PFSK-1 (cell line): ENCODE results near the gene LRFN5.

Experiments used
- FOXP2 ChIP-seq: optimal IDR thresholded peaks from 2 replicates; pipeline ENCODE3; 2011; ENCODE audit warnings: borderline replicate concordance, control low read depth, inconsistent platforms; ENCODE audit not compliant: insufficient read depth; ENCODE audit errors: extremely low read length, extremely low read depth
- POLR2AphosphoS5 ChIP-seq: IDR thresholded peaks from 2 replicates; pipeline ENCODE4 v1.6.1; 2012; ENCODE audit warnings: low read depth, mild to moderate bottlenecking, control low read depth, low read length, moderate library complexity
- SIN3A ChIP-seq: IDR thresholded peaks from 2 replicates; pipeline ENCODE4 v1.6.1; 2012; ENCODE audit warnings: mild to moderate bottlenecking, low read length, moderate library complexity, borderline replicate concordance; ENCODE audit not compliant: insufficient read depth
- TAF1 ChIP-seq: IDR thresholded peaks from 2 replicates; pipeline ENCODE4 v1.6.1; 2012; ENCODE audit warnings: low read length, control low read depth, borderline replicate concordance; ENCODE audit not compliant: insufficient read depth
- TF ChIP-seq, protein P1 (sequence below), 2 experiments: IDR thresholded peaks; 2 replicates each; pipeline versions ENCODE4 v1.6.1 to v1.8.0; 2011 to 2012; ENCODE audit warnings: low read depth in 2 of 2, low read length in 2 of 2, control low read depth in 1 of 2, inconsistent platforms in 1 of 2, mild to moderate bottlenecking in 1 of 2, moderate library complexity in 1 of 2; ENCODE audit not compliant: insufficient read depth in 1 of 2

The LRFN5 gene

DNA sequence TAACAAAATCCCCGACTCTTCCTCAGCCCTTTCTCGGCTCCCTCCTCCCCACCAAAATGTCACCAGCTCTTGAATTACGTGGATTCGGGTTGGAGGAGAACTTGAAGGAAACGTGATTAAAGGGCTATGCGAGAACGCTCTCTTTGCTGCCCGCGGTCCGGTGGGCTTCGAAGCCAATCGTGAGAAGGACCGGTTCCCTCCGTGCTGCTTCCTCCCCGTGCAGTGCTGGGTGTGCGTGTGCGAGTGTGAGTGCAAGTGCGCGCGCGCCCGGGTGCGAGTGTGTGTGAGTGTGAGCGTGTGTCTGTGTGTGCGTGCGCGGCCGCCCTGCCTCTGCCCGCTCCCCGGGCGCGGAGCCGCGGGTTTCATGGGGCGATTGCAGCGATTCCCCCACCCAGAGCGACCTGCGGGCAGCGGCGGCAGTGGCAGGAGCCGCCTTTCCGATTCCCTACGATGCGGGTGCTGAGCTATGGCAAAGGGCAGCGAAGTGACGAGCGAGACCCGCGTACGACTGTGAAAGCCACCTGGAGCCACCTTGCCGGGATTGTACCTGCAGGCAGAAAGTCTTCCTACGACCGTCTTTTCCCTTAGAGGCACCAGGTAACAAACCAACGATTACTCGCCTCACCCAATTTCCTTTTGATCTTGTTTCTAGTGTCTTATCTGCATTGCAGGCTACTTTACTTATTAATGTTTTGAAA is 1.4 kb downstream of the LRFN5 start:
- no peak for TF ChIP-seq TAF1
- TF ChIP-seq SIN3A, result no peak
- TF ChIP-seq, protein P1, sequence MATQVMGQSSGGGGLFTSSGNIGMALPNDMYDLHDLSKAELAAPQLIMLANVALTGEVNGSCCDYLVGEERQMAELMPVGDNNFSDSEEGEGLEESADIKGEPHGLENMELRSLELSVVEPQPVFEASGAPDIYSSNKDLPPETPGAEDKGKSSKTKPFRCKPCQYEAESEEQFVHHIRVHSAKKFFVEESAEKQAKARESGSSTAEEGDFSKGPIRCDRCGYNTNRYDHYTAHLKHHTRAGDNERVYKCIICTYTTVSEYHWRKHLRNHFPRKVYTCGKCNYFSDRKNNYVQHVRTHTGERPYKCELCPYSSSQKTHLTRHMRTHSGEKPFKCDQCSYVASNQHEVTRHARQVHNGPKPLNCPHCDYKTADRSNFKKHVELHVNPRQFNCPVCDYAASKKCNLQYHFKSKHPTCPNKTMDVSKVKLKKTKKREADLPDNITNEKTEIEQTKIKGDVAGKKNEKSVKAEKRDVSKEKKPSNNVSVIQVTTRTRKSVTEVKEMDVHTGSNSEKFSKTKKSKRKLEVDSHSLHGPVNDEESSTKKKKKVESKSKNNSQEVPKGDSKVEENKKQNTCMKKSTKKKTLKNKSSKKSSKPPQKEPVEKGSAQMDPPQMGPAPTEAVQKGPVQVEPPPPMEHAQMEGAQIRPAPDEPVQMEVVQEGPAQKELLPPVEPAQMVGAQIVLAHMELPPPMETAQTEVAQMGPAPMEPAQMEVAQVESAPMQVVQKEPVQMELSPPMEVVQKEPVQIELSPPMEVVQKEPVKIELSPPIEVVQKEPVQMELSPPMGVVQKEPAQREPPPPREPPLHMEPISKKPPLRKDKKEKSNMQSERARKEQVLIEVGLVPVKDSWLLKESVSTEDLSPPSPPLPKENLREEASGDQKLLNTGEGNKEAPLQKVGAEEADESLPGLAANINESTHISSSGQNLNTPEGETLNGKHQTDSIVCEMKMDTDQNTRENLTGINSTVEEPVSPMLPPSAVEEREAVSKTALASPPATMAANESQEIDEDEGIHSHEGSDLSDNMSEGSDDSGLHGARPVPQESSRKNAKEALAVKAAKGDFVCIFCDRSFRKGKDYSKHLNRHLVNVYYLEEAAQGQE (IDR thresholded peaks at IDR 0.05; ENCODE audit: insufficient read depth in 1 of 2, low read depth in 2 of 2, low read length in 2 of 2), result no peak
- TF ChIP-seq FOXP2, result no peak
- no peak for TF ChIP-seq POLR2AphosphoS5

DNA sequence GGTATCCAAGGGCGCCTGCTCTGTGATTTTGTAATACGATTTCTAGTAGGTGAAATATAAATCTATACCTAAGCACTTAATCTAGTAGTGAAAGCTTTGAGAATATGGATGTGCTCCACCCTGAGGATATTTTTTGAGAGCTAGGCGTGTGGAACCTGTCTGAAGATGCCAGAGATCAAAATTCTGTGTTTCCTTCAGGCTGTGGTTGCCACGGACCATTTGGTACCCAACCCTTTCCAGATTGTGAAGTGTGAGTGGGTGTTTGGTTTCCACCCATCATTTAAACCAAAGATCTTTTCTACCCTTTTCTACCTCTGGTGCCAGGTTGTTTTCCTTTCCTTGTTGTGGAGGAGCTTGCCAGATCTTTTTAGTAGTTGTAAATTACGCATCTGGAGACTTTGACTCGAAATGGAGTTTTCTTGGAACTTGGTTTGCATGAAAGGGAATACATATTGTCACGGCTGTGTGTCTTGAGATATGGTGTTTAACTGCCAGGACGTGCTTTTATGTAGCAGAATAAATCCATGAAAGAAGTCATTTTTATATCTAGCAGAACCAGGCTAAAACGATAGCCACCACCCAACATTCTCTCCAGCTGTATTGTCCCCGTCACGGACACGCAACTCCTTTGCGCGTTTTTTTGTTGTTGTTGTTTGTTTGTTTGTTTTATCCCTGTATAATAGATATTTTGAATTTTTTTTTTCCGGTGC is 2.2 kb downstream of the LRFN5 start:
- TF ChIP-seq FOXP2 (no peak), TAF1 (no peak), POLR2AphosphoS5 (no peak)
- TF ChIP-seq, protein P1 (IDR thresholded peaks at IDR 0.05; ENCODE audit: insufficient read depth in 1 of 2, low read depth in 2 of 2, low read length in 2 of 2), result no peak

DNA sequence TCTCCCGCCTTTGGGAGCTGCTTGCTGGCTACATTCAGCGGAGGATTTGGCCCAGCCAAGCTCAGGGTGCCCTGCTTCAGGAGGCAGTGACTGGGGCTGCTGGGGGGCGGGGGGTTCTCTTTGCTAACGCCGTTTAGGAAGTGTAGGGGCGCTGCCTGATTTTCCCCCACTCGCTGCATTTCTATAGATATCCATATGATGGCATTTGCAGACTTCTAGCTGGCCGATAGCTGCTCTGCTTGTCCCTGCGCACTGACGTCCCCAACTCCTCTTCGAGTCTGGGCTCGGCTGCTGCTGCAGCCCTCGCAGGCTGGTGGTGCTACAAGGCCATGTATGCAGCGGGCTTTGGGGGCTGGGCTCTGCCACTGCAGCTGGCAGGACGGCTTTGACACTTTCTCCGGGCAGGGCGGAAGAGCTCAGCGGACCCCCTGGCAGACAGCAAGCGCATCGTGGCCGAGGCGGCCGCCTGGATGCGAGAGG is 3.1 kb downstream of the LRFN5 start:
- TF ChIP-seq SIN3A (no peak), TAF1 (no peak), POLR2AphosphoS5 (no peak), FOXP2 (peak; percentile 60)
- TF ChIP-seq, protein P1 (IDR thresholded peaks at IDR 0.05; ENCODE audit: insufficient read depth in 1 of 2, low read depth in 2 of 2, low read length in 2 of 2), result no peak

DNA sequence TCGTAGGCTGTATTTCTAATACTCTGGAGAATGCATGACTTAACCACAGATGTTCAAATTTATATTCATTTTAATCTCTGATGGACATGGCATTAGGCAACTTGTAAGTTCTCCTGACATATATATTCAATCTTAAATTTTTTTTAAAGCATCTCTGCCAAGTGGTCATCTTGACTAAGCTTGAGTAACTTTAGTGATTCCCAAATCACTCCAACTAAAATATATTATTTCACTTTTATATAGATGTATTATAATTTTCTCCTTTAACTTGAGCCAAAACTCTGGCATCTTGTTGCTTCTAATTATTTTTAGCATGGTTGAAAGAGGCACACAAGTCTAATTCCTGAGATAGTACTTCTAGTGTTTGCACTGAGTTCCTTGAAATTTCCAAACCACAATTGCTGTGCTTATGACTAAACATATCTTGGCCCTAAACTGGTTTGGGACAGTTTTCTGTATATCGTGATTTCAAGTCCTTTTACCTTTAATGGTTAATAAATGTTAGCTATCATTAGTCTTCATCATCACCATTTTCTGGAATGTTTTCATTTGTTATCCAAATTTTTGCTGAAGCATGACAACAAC is 8.4 kb downstream of the LRFN5 start:
- TF ChIP-seq, protein P1 (IDR thresholded peaks at IDR 0.05; ENCODE audit: insufficient read depth in 1 of 2, low read depth in 2 of 2, low read length in 2 of 2), result no peak
- TF ChIP-seq FOXP2 (no peak), SIN3A (no peak), POLR2AphosphoS5 (no peak), TAF1 (no peak)
